Esophagus muscularis mucosa (tissue), 4 donors: ENCODE results near the gene HYDIN. TPM values are rescaled to one million over a fixed set of nuclear protein-coding genes. Genes with fewer than 3 reads are reported as not detected.

Experiments used
- DNase-seq: peaks from one replicate; pipeline ENCODE4 v3.0.0-alpha.2; 2017; ENCODE audit errors: extremely low spot score
- H3K27ac ChIP-seq, 4 donors: fragments of 200-600 bp; sonication (generic); replicated peaks in 1 of 4; 1 replicate in 3 of 4; 2 replicates in 1 of 4; pipeline ENCODE4 v1.5.1; 2016 to 2019; ENCODE audit warnings: mild to moderate bottlenecking in 1 of 4
- H3K27me3 ChIP-seq, 4 donors: fragments of 200-600 bp; sonication (generic); one replicate each; pipeline versions ENCODE4 v1.5.1 to v1.6.0; 2016 to 2019
- H3K36me3 ChIP-seq, 4 donors: fragments of 200-600 bp; sonication (generic); one replicate each; pipeline ENCODE4 v1.5.1; 2016 to 2019
- H3K4me1 ChIP-seq, 4 donors: fragments of 200-600 bp; sonication (generic); one replicate each; pipeline ENCODE4 v1.5.1; 2016 to 2019
- H3K4me3 ChIP-seq, 4 donors: fragments of 200-600 bp; sonication (generic); 1 replicate in 2 of 4; 2 replicates in 2 of 4; pipeline ENCODE4 v1.5.1; 2016 to 2019; ENCODE audit warnings: mild to moderate bottlenecking in 4 of 4, moderate library complexity in 1 of 4
- H3K9me3 ChIP-seq, 4 donors: fragments of 200-600 bp; sonication (generic); 1 replicate in 3 of 4; 2 replicates in 1 of 4; pipeline ENCODE4 v1.5.1; 2016 to 2019
- EP300 ChIP-seq: sonication (generic); formaldehyde crosslinking; IDR thresholded peaks from one replicate; pipeline ENCODE4 v1.6.1; 2017; ENCODE audit warnings: antibody characterized with exemption
- POLR2A ChIP-seq: fragments of 450-650 bp; IDR thresholded peaks from one replicate; pipeline ENCODE4 v1.6.1; 2017; ENCODE audit warnings: antibody characterized with exemption, moderate library complexity, mild to moderate bottlenecking, low read depth
- POLR2AphosphoS5 ChIP-seq, 2 donors: sonication (generic); formaldehyde crosslinking; IDR thresholded peaks; one replicate each; pipeline ENCODE4 v1.6.1; 2017; ENCODE audit warnings: antibody characterized with exemption in 2 of 2
- WGBS: methylation state at CpG from one replicate; pipeline ENCODE4 v1.1.5; 2018; 5-methylcytosine and 5-hydroxymethylcytosine counted together
- intact Hi-C: fragments of 100-400 bp; cut with DNase I; formaldehyde crosslinking; loops from one replicate; pipeline ENCODE4 v1.15.1; 2023
- total RNA-seq, 4 donors: library from RNA; depleted of rRNA; stranded (reverse); fragments of >200 nt; gene quantifications; one replicate each; pipeline versions ENCODE4 v1.1.0 to v1.2.1, GENCODE V29; 2016
- TF ChIP-seq, protein P1 (sequence below), 3 experiments: fragments of 200-600 bp in 2 of 3; fragments of 450-650 bp in 1 of 3; sonication (generic) in 2 of 3; IDR thresholded peaks; one replicate each; pipeline ENCODE4 v1.5.1; 2017 to 2019; ENCODE audit warnings: antibody characterized with exemption in 3 of 3, mild to moderate bottlenecking in 2 of 3, moderate library complexity in 1 of 3

The HYDIN gene
- total RNA-seq, 4 donors from 2014 or later, result 0.32 to 2.6 (median 1.5) TPM

DNA sequence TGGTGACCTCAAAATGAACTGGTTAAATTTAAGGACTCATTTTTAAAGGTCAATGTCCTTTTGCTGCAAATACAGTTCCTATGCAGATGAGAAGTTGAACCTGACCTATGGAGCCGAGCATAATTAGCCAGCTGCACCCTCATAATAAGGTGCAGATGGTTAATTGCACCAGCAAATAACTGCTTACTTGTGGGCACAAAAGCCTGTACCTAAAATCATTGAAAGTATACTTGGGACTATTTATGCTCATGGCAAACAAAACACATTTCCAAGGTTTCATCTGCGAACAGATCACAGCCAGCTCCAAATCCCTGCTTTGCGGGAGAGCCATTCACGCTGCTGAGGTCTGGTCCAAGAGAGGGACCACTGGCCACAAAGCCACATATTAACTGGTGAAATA, 13.0 kb downstream of the HYDIN start:
- Histone ChIP-seq H3K27ac (no peak overlapping the region), H3K9me3 (peaks cover 0 to 9% (median 1%) of the 10 kb centered on the region in 4 donors), H3K27me3 (no peaks in the 10 kb centered on the region), H3K4me3 (no peak overlapping the region), H3K36me3 (no peaks in the 10 kb centered on the region), H3K4me1 (no peaks in the 10 kb centered on the region)
- WGBS, result 89% methylated on average over 4 of the region's 4 CpGs
- TF ChIP-seq POLR2A, result no peak
- intact Hi-C loops, result no loop called here
- DNase-seq, result no peak

DNA sequence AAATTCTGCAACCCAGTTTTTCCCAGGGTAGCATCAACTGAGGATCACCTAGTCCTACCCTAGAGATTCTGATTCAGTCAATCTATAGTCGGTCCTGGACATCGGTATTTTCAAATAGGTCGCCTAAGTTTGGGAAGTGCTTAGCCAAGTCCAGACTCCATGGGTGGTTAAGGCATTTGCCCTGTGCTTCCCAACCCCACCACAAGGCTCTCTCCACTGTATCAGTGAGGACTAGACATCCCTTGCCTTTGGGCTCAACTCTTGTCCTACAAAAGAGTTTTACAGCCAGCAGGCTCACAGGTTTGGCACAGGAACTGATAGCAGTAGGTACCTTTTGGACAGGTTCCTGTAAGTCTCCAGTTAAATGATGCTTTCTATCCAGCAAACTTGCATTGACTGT, 13.8 kb downstream of the HYDIN start:
- no peaks in the 10 kb centered on the region for H3K27me3 ChIP-seq
- H3K4me3 ChIP-seq, result no peak overlapping the region
- WGBS, result 97% methylated on average over 3 of the region's 3 CpGs
- intact Hi-C loops, result no loop called here
- no peak overlapping the region for H3K27ac ChIP-seq
- peaks cover 0 to 2% (median 0%) of the 10 kb centered on the region in 4 donors for H3K9me3 ChIP-seq
- no peak for DNase-seq
- H3K36me3 ChIP-seq, result no peaks in the 10 kb centered on the region
- H3K4me1 ChIP-seq, result no peaks in the 10 kb centered on the region
- no peak for TF ChIP-seq POLR2AphosphoS5 (IDR thresholded peaks at IDR 0.05)
- TF ChIP-seq, protein P1, sequence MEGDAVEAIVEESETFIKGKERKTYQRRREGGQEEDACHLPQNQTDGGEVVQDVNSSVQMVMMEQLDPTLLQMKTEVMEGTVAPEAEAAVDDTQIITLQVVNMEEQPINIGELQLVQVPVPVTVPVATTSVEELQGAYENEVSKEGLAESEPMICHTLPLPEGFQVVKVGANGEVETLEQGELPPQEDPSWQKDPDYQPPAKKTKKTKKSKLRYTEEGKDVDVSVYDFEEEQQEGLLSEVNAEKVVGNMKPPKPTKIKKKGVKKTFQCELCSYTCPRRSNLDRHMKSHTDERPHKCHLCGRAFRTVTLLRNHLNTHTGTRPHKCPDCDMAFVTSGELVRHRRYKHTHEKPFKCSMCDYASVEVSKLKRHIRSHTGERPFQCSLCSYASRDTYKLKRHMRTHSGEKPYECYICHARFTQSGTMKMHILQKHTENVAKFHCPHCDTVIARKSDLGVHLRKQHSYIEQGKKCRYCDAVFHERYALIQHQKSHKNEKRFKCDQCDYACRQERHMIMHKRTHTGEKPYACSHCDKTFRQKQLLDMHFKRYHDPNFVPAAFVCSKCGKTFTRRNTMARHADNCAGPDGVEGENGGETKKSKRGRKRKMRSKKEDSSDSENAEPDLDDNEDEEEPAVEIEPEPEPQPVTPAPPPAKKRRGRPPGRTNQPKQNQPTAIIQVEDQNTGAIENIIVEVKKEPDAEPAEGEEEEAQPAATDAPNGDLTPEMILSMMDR (IDR thresholded peaks at IDR 0.05), result no peak
- TF ChIP-seq EP300, result no peak
- TF ChIP-seq POLR2A, result no peak

DNA sequence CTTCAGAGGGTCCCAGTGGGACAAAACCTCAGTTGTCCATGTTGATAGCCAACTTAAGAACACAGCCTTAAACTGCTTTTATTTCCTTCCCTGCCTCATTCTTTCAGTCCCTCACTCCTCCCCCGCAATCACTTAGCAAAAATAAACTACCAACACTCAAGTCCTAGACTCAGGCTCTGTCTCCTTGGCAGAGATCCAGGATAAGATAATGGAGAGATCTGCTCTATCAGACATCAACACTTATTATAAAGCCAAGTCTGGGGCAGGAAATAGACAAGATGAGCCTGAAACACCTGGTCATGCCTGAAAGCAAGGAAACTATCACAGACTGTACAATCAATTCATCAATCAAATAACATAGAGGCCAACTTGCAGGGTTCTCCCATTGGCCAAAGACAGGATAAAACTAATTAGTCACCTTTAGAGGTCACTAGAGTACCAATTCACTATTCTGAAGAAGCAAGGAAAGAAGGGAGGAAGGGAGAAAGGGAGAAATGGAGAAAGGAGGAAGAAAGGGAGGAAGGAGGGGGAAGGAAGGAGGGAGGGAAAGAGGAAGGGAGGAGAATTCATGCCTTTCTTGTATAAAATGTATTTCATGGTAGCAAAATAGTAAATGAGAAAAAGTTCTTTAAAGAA, 15.7 kb downstream of the HYDIN start:
- Histone ChIP-seq H3K4me1 (no peaks in the 10 kb centered on the region), H3K27ac (no peak overlapping the region), H3K9me3 (no peaks in the 10 kb centered on the region), H3K36me3 (no peaks in the 10 kb centered on the region), H3K27me3 (no peaks in the 10 kb centered on the region), H3K4me3 (no peak overlapping the region)
- no peak for TF ChIP-seq POLR2AphosphoS5 (IDR thresholded peaks at IDR 0.05)
- TF ChIP-seq, protein P1 (IDR thresholded peaks at IDR 0.05), result no peak
- no peak for TF ChIP-seq POLR2A
- no peak for TF ChIP-seq EP300
- no peak for DNase-seq
- intact Hi-C loops, result no loop called here
- WGBS, result 12% methylated on average over 1 of the region's 1 CpG

DNA sequence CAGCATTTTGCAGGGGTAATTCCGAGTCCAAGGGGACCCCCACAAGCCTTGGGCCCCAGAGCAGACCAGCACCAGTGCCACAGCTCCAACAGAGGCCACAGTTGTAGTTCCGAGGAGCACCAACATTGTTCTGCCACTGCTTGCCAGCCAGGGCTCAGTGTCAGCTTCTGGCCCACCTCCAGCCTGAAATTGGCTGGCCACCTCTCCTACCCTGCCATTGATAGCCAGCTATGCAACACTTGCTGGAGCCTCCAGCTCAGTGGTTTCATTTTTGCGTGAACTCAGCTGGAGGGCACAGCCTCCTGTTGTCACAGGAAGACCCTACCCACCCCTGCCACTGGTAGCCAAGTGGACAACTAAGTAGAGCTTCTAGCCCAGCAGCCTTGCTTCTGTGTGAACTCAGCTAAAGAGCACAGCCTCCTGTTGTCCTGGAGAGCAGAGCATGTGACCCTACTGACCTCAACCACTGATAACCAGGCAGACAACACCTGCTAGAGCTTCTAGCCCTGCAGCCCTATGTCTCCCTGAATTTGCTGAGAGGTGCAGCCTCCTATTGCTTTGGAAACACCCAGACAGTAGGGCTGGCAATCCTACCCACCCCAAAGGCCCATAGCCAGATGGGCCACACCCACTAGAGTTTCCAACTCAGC, 24.9 kb downstream of the HYDIN start:
- Histone ChIP-seq H3K4me1 (no peaks in the 10 kb centered on the region), H3K27ac (no peak overlapping the region), H3K4me3 (no peak overlapping the region), H3K9me3 (peaks cover 0 to 21% (median 15%) of the 10 kb centered on the region in 4 donors), H3K27me3 (peaks cover 0 to 11% (median 0%) of the 10 kb centered on the region in 4 donors), H3K36me3 (no peaks in the 10 kb centered on the region)
- no peak for DNase-seq
- WGBS, result 88% methylated on average over 1 of the region's 3 CpGs
- intact Hi-C loops, result no loop called here
- no peak for TF ChIP-seq POLR2AphosphoS5 (IDR thresholded peaks at IDR 0.05)
- no peak for TF ChIP-seq EP300
- TF ChIP-seq POLR2A, result no peak
- TF ChIP-seq, protein P1 (IDR thresholded peaks at IDR 0.05), result no peak

DNA sequence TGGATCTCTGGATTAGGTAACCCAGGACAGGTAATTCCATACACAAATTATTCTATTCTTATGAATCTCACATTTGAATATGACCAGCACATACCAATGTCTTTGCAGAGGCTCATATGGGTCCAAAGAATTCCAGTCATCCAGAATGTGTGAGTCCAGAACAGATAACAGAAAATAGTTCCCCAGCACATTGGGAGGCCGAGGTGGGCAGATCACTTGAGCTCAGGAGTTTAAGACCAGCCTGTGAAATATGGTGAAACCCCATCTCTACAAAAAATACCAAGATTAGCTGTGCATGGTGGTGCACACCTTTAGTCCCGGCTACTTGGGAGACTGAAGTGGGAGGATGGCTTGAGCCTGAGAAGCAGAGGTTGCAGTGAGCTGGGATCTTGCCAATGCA, 26.9 kb downstream of the HYDIN start:
- intact Hi-C loops, result no loop called here
- Histone ChIP-seq H3K27ac (no peak overlapping the region), H3K36me3 (no peaks in the 10 kb centered on the region), H3K4me1 (no peaks in the 10 kb centered on the region), H3K27me3 (peaks cover 0 to 11% (median 0%) of the 10 kb centered on the region in 4 donors), H3K4me3 (no peak overlapping the region), H3K9me3 (peaks cover 0 to 23% (median 18%) of the 10 kb centered on the region in 4 donors)
- no peak for DNase-seq
- TF ChIP-seq, protein P1 (IDR thresholded peaks at IDR 0.05), result no peak
- TF ChIP-seq EP300 (no peak), POLR2A (no peak), POLR2AphosphoS5 (IDR thresholded peaks at IDR 0.05) (no peak)
- WGBS, result 62% methylated on average over 2 of the region's 2 CpGs
